Astrocyte (in vitro differentiated cells and primary cell): ENCODE measurements around the gene ASTN1. TPM values are rescaled to one million over a fixed set of nuclear protein-coding genes. Genes with fewer than 3 reads are reported as not detected.

Experiments
- DNase-seq: peaks from one replicate; pipeline ENCODE4 v3.0.0-alpha.2; 2010; ENCODE audit warnings: low read depth
- FAIRE-seq: peaks from 2 replicates; lab custom pipeline; 2011; peaks lifted over from hg19 to GRCh38; lab: Jason Lieb, UNC
- H2AFZ ChIP-seq: 2 replicates; pipeline ENCODE4 v1.6.0; 2012; ENCODE audit warnings: low read depth, low read length, inconsistent platforms
- H3K27ac ChIP-seq: 2 replicates; pipeline ENCODE4 v1.5.1; 2011; ENCODE audit warnings: low read depth, low read length, inconsistent platforms
- H3K27me3 ChIP-seq: 2 replicates; pipeline ENCODE4 v1.6.0; 2011; ENCODE audit warnings: low read length, inconsistent platforms; ENCODE audit not compliant: insufficient read depth
- H3K36me3 ChIP-seq: 2 replicates; pipeline ENCODE4 v1.5.1; 2011; ENCODE audit warnings: low read length, inconsistent platforms; ENCODE audit not compliant: insufficient read depth
- H3K4me1 ChIP-seq: 2 replicates; pipeline ENCODE4 v1.5.1; 2011; ENCODE audit warnings: low read length, inconsistent platforms; ENCODE audit not compliant: insufficient read depth
- H3K4me2 ChIP-seq: 2 replicates; pipeline ENCODE4 v1.6.0; 2012; ENCODE audit warnings: low read length, inconsistent platforms
- H3K4me3 ChIP-seq: 2 replicates; pipeline ENCODE4 v1.5.1; 2011; ENCODE audit warnings: low read depth, mild to moderate bottlenecking, low read length, inconsistent platforms; ENCODE audit not compliant: insufficient read depth
- H3K79me2 ChIP-seq: 2 replicates; pipeline ENCODE4 v1.6.0; 2012; ENCODE audit warnings: mild to moderate bottlenecking, low read length, inconsistent platforms; ENCODE audit not compliant: insufficient read depth
- H3K9ac ChIP-seq: 2 replicates; pipeline ENCODE4 v1.6.0; 2012; ENCODE audit warnings: mild to moderate bottlenecking, low read length, inconsistent platforms
- H3K9me3 ChIP-seq: 2 replicates; pipeline ENCODE4 v1.5.1; 2012; ENCODE audit warnings: low read depth, mild to moderate bottlenecking, low read length, inconsistent platforms; ENCODE audit not compliant: insufficient read depth
- H4K20me1 ChIP-seq: 2 replicates; pipeline ENCODE4 v1.6.0; 2012; ENCODE audit warnings: low read length, inconsistent platforms; ENCODE audit not compliant: insufficient read depth
- H3K27ac Mint-ChIP-seq: one replicate; pipeline ENCODE4 v1.8.0; 2021; ENCODE audit warnings: mild to moderate bottlenecking, mixed read lengths; ENCODE audit not compliant: unreplicated experiment
- H3K27me3 Mint-ChIP-seq: one replicate; pipeline ENCODE4 v1.8.0; 2021; ENCODE audit warnings: low read depth, mixed read lengths; ENCODE audit not compliant: unreplicated experiment
- H3K36me3 Mint-ChIP-seq: one replicate; pipeline ENCODE4 v1.8.0; 2021; ENCODE audit warnings: low read depth, mixed read lengths; ENCODE audit not compliant: unreplicated experiment
- H3K4me1 Mint-ChIP-seq: one replicate; pipeline ENCODE4 v1.8.0; 2021; ENCODE audit warnings: low read depth, mixed read lengths; ENCODE audit not compliant: unreplicated experiment
- H3K4me3 Mint-ChIP-seq: one replicate; pipeline ENCODE4 v1.8.0; 2021; ENCODE audit warnings: mild to moderate bottlenecking, moderate library complexity, mixed read lengths; ENCODE audit not compliant: unreplicated experiment
- H3K9me3 Mint-ChIP-seq: one replicate; pipeline ENCODE4 v1.8.0; 2021; ENCODE audit warnings: mild to moderate bottlenecking, mixed read lengths; ENCODE audit not compliant: unreplicated experiment
- EZH2 ChIP-seq: IDR thresholded peaks from 2 replicates; pipeline ENCODE4 v1.6.1; 2012; ENCODE audit warnings: mild to moderate bottlenecking, low read length, inconsistent platforms; ENCODE audit not compliant: insufficient read depth
- total RNA-seq: library from RNA; stranded (reverse); gene quantifications from 2 replicates; pipeline ENCODE4 v1.2.1, GENCODE V29; 2021
- TF ChIP-seq, protein P1 (sequence below): IDR thresholded peaks from 2 replicates; pipeline ENCODE4 v1.5.1; 2011; ENCODE audit warnings: low read depth, mild to moderate bottlenecking, inconsistent platforms, low read length, moderate library complexity; ENCODE audit not compliant: insufficient read depth

Gene ASTN1
- total RNA-seq, 1 donor from 2014 or later: 0.50 TPM

DNA sequence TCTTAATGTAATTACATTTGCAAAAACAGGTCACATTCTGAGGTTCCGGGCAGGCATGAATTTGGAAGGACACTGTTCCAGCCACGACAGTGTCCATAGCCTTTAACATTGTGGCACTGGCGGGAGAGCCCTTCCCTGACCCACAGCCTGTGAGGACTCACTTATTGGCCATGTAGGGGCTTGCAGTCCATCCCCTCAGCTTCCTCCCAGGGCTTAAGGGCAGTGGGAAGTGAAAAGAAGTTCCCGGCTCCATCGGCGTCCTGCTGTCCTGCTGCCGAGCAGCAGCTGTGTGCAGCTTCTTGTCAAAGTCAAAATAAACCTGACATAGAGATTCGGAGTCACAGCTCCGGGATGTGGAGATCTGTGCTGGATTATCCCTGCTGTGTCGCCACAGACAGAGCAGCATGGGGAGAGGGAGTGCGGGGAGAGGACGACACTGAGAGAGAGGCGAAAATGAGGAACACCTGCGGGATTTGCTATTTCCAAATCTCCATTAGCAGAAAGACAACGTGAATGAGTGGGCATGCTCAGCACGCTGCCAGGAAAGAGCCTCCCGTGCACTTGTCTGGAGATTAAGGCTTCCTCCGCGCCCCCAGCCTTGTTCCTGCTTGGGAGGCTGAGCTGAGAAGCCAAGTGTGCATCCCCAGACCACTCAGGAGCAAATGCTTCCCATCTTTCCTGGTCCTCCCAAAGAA, 260.3 kb downstream of the ASTN1 start:
- Mint-ChIP-seq H3K9me3 (no peaks in the 10 kb centered on the region), H3K27ac (no peak overlapping the region), H3K4me1 (peaks cover 6% of the 10 kb centered on the region), H3K36me3 (no peaks in the 10 kb centered on the region), H3K27me3 (peaks cover 27% of the 10 kb centered on the region), H3K4me3 (no peak overlapping the region)
- Histone ChIP-seq H2AFZ (no peak overlapping the region), H4K20me1 (no peaks in the 10 kb centered on the region), H3K36me3 (no peaks in the 10 kb centered on the region), H3K4me1 (peaks cover 12% of the 10 kb centered on the region), H3K4me3 (no peak overlapping the region), H3K27ac (no peak overlapping the region), H3K9me3 (no peaks in the 10 kb centered on the region), H3K79me2 (no peaks in the 10 kb centered on the region), H3K9ac (no peak overlapping the region), H3K27me3 (peaks cover 6% of the 10 kb centered on the region), H3K4me2 (no peak overlapping the region)
- TF ChIP-seq, protein P1, sequence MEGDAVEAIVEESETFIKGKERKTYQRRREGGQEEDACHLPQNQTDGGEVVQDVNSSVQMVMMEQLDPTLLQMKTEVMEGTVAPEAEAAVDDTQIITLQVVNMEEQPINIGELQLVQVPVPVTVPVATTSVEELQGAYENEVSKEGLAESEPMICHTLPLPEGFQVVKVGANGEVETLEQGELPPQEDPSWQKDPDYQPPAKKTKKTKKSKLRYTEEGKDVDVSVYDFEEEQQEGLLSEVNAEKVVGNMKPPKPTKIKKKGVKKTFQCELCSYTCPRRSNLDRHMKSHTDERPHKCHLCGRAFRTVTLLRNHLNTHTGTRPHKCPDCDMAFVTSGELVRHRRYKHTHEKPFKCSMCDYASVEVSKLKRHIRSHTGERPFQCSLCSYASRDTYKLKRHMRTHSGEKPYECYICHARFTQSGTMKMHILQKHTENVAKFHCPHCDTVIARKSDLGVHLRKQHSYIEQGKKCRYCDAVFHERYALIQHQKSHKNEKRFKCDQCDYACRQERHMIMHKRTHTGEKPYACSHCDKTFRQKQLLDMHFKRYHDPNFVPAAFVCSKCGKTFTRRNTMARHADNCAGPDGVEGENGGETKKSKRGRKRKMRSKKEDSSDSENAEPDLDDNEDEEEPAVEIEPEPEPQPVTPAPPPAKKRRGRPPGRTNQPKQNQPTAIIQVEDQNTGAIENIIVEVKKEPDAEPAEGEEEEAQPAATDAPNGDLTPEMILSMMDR: no peak
- TF ChIP-seq EZH2: no peak
- DNase-seq (no peak), FAIRE-seq (no peak)

DNA sequence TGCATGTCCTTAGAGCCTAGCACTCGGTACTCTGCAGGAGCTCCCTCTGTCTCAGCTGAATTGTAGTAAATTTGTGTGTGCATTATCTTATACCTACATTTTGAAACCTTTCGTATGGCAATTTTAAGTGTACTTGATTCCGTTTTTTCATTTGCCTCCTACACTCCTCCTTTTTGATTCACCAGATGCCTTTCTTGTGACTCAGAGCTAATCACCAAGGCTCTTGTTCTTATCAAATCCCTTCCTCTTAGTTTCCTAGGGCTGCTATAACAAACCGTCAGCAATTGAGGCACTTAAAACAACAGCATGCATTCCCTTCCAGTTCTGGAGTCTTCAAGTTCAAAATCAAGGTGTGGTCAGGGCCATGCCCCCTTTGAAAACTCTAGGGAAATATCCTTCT, 261.0 kb downstream of the ASTN1 start:
- H3K36me3 ChIP-seq: no peaks in the 10 kb centered on the region
- H3K4me1 ChIP-seq: peaks cover 12% of the 10 kb centered on the region
- H3K27ac Mint-ChIP-seq: no peak overlapping the region
- no peak overlapping the region for H3K4me3 Mint-ChIP-seq
- H4K20me1 ChIP-seq: no peaks in the 10 kb centered on the region
- H3K27me3 Mint-ChIP-seq: peaks cover 30% of the 10 kb centered on the region
- no peaks in the 10 kb centered on the region for H3K79me2 ChIP-seq
- H3K9ac ChIP-seq: no peak overlapping the region
- no peaks in the 10 kb centered on the region for H3K9me3 ChIP-seq
- no peaks in the 10 kb centered on the region for H3K36me3 Mint-ChIP-seq
- peaks cover 6% of the 10 kb centered on the region for H3K4me1 Mint-ChIP-seq
- H3K4me2 ChIP-seq: peak overlapping the region; percentile 58
- no peak overlapping the region for H3K27ac ChIP-seq
- no peak for TF ChIP-seq EZH2
- TF ChIP-seq, protein P1: no peak
- peaks cover 6% of the 10 kb centered on the region for H3K27me3 ChIP-seq
- FAIRE-seq (no peak), DNase-seq (peak; percentile 68)
- no peak overlapping the region for H2AFZ ChIP-seq
- H3K4me3 ChIP-seq: no peak overlapping the region
- no peaks in the 10 kb centered on the region for H3K9me3 Mint-ChIP-seq

DNA sequence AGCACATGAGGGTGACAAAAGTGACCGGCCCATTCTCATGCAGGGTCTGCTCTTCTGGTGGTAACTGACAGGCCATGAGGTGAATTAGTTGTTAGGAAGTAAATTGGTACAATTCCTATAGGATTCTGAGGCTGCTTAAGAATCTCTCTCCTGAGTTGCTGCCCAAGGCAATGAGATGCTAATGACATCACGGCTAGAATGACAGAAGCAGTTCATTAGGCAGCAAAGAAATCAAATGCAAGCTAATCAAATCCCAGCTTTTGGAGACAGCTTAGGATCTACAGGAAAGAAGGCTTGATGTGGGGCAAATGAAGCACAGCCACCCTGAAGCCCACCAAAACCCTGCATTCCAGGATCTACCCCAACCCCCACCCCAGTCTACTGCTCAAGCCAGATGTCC, 265.2 kb downstream of the ASTN1 start:
- H3K4me1 ChIP-seq: peaks cover 16% of the 10 kb centered on the region
- no peaks in the 10 kb centered on the region for H3K36me3 ChIP-seq
- H3K9ac ChIP-seq: no peak overlapping the region
- H3K9me3 Mint-ChIP-seq: no peaks in the 10 kb centered on the region
- FAIRE-seq: no peak
- H3K4me1 Mint-ChIP-seq: peaks cover 6% of the 10 kb centered on the region
- peaks cover 16% of the 10 kb centered on the region for H3K27me3 ChIP-seq
- H3K4me3 Mint-ChIP-seq: no peak overlapping the region
- H3K4me3 ChIP-seq: no peak overlapping the region
- H3K27ac Mint-ChIP-seq: no peak overlapping the region
- no peaks in the 10 kb centered on the region for H3K9me3 ChIP-seq
- no peaks in the 10 kb centered on the region for H3K79me2 ChIP-seq
- peaks cover 29% of the 10 kb centered on the region for H3K27me3 Mint-ChIP-seq
- H2AFZ ChIP-seq: no peak overlapping the region
- TF ChIP-seq, protein P1: no peak
- TF ChIP-seq EZH2: no peak
- peaks cover 2% of the 10 kb centered on the region for H3K36me3 Mint-ChIP-seq
- DNase-seq: no peak
- no peak overlapping the region for H3K4me2 ChIP-seq
- no peaks in the 10 kb centered on the region for H4K20me1 ChIP-seq
- no peak overlapping the region for H3K27ac ChIP-seq
